Osteoblast (primary cell): Measurements from ENCODE around the gene HOXA1. TPM values are rescaled to one million over a fixed set of nuclear protein-coding genes. Genes with fewer than 3 reads are reported as not detected.

ENCODE experiments used
- DNase-seq: peaks from one replicate; pipeline ENCODE4 v3.0.0; 2011; ENCODE audit warnings: low spot score, mixed read lengths; ENCODE audit not compliant: insufficient read length; ENCODE audit errors: missing footprints
- H2AFZ ChIP-seq: 2 replicates; pipeline ENCODE4 v1.6.0; 2011; ENCODE audit warnings: mild to moderate bottlenecking, low read length
- H3K27ac ChIP-seq: 2 replicates; pipeline ENCODE4 v1.5.1; 2011; ENCODE audit warnings: mild to moderate bottlenecking, low read depth, low read length, moderate library complexity
- H3K27me3 ChIP-seq: 2 replicates; pipeline ENCODE4 v1.6.0; 2012; ENCODE audit warnings: mild to moderate bottlenecking, control low read depth, inconsistent platforms, low read length, moderate library complexity; ENCODE audit not compliant: insufficient read depth
- H3K36me3 ChIP-seq: 2 replicates; pipeline ENCODE4 v1.5.1; 2011; ENCODE audit warnings: mild to moderate bottlenecking, low read length, control low read depth, moderate library complexity; ENCODE audit not compliant: insufficient read depth
- H3K4me1 ChIP-seq: 2 replicates; pipeline ENCODE4 v1.5.1; 2011; ENCODE audit warnings: mild to moderate bottlenecking, low read length, control low read depth, moderate library complexity; ENCODE audit not compliant: insufficient read depth
- H3K4me2 ChIP-seq: 2 replicates; pipeline ENCODE4 v1.6.0; 2011; ENCODE audit warnings: mild to moderate bottlenecking, low read length; ENCODE audit not compliant: insufficient read depth
- H3K4me3 ChIP-seq: fragments of 200-600 bp; sonication (generic); 3 replicates; pipeline ENCODE4 v1.5.1; 2012; ENCODE audit warnings: mild to moderate bottlenecking, low read length, inconsistent platforms; ENCODE audit not compliant: insufficient read depth
- H3K79me2 ChIP-seq: 2 replicates; pipeline ENCODE4 v1.6.0; 2012; ENCODE audit warnings: mild to moderate bottlenecking, low read length, control low read depth, inconsistent platforms; ENCODE audit not compliant: insufficient read depth
- H3K9me3 ChIP-seq: 2 replicates; pipeline ENCODE4 v1.5.1; 2011; ENCODE audit warnings: low read depth, low read length, control low read depth
- H4K20me1 ChIP-seq: 2 replicates; pipeline ENCODE4 v1.6.0; 2012; ENCODE audit warnings: mild to moderate bottlenecking, low read length, control low read depth; ENCODE audit not compliant: insufficient read depth
- CTCF ChIP-seq: IDR thresholded peaks from 2 replicates; pipeline ENCODE4 v1.5.1; 2011; ENCODE audit warnings: mild to moderate bottlenecking, low read depth, low read length, moderate library complexity; ENCODE audit errors: extremely low read depth
- total RNA-seq: library from RNA; depleted of rRNA; stranded (reverse); fragments of >200 nt; gene quantifications from 2 replicates; pipeline ENCODE4 v1.2.3, GENCODE V29; 2012

HOXA1 gene
- total RNA-seq, 1 donor = 0.72 TPM

GRCh38 chr7:27062946-27063345 lies 32.9 kb downstream of the HOXA1 start:
- H3K4me3 ChIP-seq = no peak overlapping the region
- no peak overlapping the region for H3K4me2 ChIP-seq
- no peaks in the 10 kb centered on the region for H3K79me2 ChIP-seq
- H2AFZ ChIP-seq = no peak overlapping the region
- no peaks in the 10 kb centered on the region for H4K20me1 ChIP-seq
- H3K27me3 ChIP-seq = no peaks in the 10 kb centered on the region
- no peak for TF ChIP-seq CTCF
- H3K4me1 ChIP-seq = peaks cover 24% of the 10 kb centered on the region
- H3K27ac ChIP-seq = no peak overlapping the region
- DNase-seq = no peak
- no peaks in the 10 kb centered on the region for H3K9me3 ChIP-seq
- H3K36me3 ChIP-seq = no peaks in the 10 kb centered on the region

GRCh38 chr7:27053153-27053552 lies 42.6 kb downstream of the HOXA1 start:
- Histone ChIP-seq H2AFZ (peak overlapping the region; percentile 77), H3K4me2 (peak overlapping the region; percentile 14), H3K36me3 (no peaks in the 10 kb centered on the region), H3K9me3 (no peaks in the 10 kb centered on the region), H3K27ac (peak overlapping the region; percentile 58), H3K4me1 (peaks cover 7% of the 10 kb centered on the region), H3K27me3 (no peaks in the 10 kb centered on the region), H3K4me3 (no peak overlapping the region), H3K79me2 (no peaks in the 10 kb centered on the region), H4K20me1 (no peaks in the 10 kb centered on the region)
- no peak for TF ChIP-seq CTCF
- no peak for DNase-seq

- DNase-seq = peak; percentile 94
- H3K9me3 ChIP-seq = no peaks in the 10 kb centered on the region
- no peak overlapping the region for H2AFZ ChIP-seq
- peaks cover 19% of the 10 kb centered on the region for H3K4me1 ChIP-seq
- no peaks in the 10 kb centered on the region for H4K20me1 ChIP-seq
- H3K27ac ChIP-seq = no peak overlapping the region
- H3K36me3 ChIP-seq = no peaks in the 10 kb centered on the region
- H3K27me3 ChIP-seq = no peaks in the 10 kb centered on the region
- no peak overlapping the region for H3K4me3 ChIP-seq
- no peaks in the 10 kb centered on the region for H3K79me2 ChIP-seq
- no peak for TF ChIP-seq CTCF
- H3K4me2 ChIP-seq = no peak overlapping the region
Observed at GRCh38 chr7:27051451-27051850, 44.3 kb downstream of the HOXA1 start.

GRCh38 chr7:27048438-27048837 lies 47.4 kb downstream of the HOXA1 start:
- no peaks in the 10 kb centered on the region for H3K36me3 ChIP-seq
- no peak for TF ChIP-seq CTCF
- no peaks in the 10 kb centered on the region for H3K79me2 ChIP-seq
- no peaks in the 10 kb centered on the region for H4K20me1 ChIP-seq
- no peaks in the 10 kb centered on the region for H3K27me3 ChIP-seq
- H2AFZ ChIP-seq = no peak overlapping the region
- H3K4me1 ChIP-seq = peaks cover 20% of the 10 kb centered on the region
- no peak overlapping the region for H3K4me3 ChIP-seq
- peak; percentile 26 for DNase-seq
- H3K27ac ChIP-seq = no peak overlapping the region
- H3K9me3 ChIP-seq = no peaks in the 10 kb centered on the region
- no peak overlapping the region for H3K4me2 ChIP-seq
